Mammary epithelial cell (primary cell): ENCODE data around the gene KCNH6.

Experiments used
- EZH2 ChIP-seq: IDR thresholded peaks from 2 replicates; pipeline ENCODE4 v1.6.1; 2012; ENCODE audit warnings: low read length, inconsistent platforms, borderline replicate concordance
- TF ChIP-seq, protein P1 (sequence below), 2 donors: IDR thresholded peaks in 1 of 2; conservative IDR thresholded peaks in 1 of 2; 2 replicates each; pipeline ENCODE4 v1.5.1; 2011 to 2012; ENCODE audit warnings: inconsistent platforms in 2 of 2, low read length in 2 of 2, mild to moderate bottlenecking in 2 of 2, control low read depth in 1 of 2, low read depth in 1 of 2; ENCODE audit not compliant: insufficient read depth in 1 of 2; ENCODE audit errors: extremely low read depth in 1 of 2

DNA sequence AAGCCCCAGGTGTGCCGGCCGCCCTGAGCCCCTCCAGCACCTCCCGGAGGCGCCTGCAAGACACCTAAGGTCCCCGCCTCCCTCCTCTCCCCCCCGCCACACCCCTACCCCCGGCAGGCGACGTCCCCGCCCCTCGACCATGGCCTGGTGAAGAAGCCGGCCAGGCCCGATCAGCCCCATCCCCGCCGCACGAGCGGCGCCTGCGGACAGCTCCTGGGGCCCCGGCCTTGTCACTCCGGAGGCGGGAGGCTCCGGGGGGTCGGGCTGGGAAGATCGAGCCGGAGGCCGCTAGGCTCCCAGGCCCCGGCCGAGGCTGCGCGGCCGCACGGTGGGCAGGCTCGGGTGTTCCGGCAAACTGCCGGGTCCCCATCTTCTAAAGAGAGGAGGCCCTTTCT is 46.7 kb upstream of the KCNH6 start:
- TF ChIP-seq, protein P1, sequence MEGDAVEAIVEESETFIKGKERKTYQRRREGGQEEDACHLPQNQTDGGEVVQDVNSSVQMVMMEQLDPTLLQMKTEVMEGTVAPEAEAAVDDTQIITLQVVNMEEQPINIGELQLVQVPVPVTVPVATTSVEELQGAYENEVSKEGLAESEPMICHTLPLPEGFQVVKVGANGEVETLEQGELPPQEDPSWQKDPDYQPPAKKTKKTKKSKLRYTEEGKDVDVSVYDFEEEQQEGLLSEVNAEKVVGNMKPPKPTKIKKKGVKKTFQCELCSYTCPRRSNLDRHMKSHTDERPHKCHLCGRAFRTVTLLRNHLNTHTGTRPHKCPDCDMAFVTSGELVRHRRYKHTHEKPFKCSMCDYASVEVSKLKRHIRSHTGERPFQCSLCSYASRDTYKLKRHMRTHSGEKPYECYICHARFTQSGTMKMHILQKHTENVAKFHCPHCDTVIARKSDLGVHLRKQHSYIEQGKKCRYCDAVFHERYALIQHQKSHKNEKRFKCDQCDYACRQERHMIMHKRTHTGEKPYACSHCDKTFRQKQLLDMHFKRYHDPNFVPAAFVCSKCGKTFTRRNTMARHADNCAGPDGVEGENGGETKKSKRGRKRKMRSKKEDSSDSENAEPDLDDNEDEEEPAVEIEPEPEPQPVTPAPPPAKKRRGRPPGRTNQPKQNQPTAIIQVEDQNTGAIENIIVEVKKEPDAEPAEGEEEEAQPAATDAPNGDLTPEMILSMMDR (conservative IDR thresholded peaks at IDR 0.05 in 1 of 2, IDR thresholded peaks at IDR 0.05 in 1 of 2; ENCODE audit: extremely low read depth in 1 of 2, insufficient read depth in 1 of 2, low read depth in 1 of 2, low read length in 2 of 2) = no peak
- no peak for TF ChIP-seq EZH2
